ENCODE data around the gene SAV1. TPM values are rescaled to one million over a fixed set of nuclear protein-coding genes. Genes with fewer than 3 reads are reported as not detected.
"Not testable (repeated sequence)": the region's sequence is repeated elsewhere in the genome, so short reads cannot be mapped to it uniquely, and the experiment has no call there.

Gene SAV1
- polyA plus RNA-seq, 10 donors: 22.2 to 34.3 (median 25.2) TPM

DNA sequence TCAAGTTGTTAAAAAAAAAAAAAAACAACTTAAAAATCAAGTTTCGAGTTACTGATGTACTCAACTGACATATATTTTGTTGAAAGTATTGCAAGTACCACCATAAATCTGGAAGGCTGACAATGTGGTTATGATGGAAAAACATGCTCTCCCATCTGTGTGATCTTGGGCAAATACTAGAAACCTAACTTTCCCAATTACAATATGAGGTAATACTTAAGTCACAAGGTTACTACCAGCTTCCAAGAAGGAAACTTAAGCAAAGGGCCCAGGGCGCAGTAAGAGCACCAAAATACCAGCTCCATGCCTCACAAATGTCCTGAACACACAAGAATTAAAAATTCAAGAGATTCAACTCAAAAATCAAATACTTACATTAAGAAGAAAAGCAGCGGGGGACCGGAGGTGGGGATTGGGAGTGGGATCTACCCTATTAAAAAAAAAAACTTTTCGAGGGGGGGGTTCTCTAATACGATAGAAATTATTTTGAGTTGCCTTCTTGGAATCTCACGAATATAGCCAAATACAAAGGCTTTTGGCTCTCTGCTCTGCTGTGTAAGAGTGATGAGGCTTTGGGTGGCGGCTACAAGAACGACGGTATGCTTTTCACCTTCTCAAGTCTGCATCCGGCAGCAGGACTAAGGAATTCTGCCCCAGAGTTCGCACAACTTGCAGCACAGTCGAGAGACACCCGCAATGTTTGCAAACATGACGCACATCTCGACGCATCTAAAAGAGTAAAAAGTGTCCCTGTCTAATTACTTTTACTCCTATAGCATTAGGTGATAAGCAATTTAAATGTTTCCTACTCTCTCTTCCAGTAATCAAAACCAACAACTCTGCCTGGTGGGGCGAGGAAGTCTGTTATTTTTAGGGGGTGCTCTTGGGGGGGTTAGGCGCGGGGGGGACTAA lies 1.1 kb downstream of the SAV1 start:
- peak; percentile 52 to 79 (median 53) for DNase-seq

DNA sequence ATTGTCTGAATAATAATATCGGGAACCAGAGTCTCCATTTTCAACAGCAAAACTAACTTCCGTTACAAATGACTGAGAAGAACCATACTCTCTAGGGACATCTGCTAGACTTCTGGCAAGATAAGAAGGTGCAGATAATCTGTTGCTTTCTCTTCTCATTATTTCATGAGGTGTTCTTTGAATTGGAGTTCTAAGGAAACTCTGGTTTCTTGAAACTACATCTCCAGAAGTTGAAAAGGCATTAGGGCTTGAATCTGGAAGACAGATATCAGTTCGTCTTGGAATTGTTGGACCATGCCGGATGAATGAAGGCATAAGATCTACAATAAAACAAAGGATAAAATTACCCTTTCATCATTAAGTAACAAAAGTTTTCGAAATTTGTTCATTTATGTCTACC lies 2.8 kb downstream of the SAV1 start:
- not testable (repeated sequence) for DNase-seq

DNA sequence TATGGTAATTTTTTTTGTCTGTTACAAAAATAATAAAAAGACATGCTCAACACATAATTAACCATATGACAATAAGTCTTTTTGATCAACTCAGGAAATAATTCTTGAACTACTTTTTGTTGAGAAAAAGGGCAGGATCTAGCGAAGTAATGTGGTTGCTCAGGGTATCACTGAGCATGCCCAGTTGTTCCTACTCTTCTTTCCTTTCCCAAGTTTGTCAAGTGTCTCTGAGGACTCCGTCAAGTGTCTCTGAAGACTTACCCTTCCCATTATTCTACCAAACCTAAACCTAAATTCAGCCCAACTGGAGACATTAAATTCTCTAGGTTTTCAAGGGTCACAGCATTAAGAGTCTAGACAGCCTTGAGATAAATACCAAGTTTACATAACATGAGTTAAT lies 3.5 kb downstream of the SAV1 start:
- not testable (repeated sequence) for DNase-seq

DNA sequence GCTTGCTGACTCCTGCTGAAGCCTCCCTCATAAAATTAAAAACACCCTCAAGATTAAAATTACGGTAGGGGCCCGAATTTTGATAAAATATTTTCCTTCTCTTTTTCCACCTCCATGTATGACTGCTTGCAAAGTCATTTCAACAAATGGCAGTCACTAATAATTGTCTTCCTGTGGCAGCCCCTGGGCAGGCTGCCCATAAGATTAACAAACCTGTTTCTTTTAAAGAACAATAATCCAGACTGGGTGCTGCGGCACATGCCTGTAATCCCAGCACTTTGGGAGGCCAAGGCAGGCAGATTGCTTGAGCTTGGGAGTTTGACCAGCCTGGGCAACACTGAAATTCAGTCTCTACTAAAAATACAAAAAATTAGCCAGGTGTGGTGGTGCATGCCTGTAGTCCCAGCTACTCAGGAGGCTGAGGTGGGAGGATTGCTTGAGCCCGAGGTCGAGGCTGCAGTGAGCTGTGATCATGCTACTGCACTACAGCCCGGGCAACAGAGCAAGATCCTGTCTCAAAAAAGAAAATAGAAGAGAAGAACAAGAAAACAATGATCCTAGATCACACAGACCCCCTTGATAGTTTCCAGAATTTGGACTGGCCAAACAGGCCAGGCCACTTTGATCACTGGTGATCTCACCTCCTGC lies 8.7 kb downstream of the SAV1 start:
- no peak for DNase-seq

DNA sequence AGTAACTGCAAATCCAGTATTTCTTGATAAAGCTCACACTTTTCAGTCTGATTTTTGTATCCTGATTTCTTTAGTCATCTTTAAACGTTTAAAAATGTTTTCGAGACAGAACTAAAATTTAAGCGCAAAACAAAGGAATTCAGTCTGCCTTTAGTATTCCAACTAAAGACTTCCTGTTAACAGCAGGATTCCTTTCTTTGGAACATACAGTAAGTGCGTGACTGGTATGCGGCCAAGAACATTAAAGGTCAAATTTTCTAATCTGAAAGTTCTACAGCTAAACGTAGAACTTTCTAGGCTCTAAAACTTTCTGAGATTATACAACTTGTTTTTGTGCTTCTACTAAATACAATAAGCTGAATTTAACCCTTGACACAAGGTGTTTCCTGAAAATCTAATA lies 9.9 kb downstream of the SAV1 start:
- DNase-seq: peak; percentile 52 to 85 (median 71)

DNA sequence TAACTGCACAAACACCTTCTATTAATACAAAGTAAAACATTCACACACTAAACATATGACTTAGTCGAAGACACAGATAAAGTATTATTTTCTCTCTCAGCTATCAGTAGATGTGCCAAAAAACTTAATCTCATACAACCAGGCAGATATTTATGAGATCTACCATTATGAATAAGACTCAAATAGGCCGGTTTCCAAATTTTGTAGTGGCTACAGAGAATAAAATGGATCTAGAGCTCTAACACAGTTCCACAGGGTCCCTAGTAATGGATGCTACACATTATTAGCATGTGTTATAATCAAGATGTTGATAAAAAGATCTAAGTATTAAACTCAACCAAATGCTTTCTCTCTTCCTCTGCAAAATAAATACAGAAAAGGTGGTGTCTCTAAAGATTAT lies 10.4 kb downstream of the SAV1 start:
- peak in 1 of 3 donors; percentile 17 for DNase-seq

DNA sequence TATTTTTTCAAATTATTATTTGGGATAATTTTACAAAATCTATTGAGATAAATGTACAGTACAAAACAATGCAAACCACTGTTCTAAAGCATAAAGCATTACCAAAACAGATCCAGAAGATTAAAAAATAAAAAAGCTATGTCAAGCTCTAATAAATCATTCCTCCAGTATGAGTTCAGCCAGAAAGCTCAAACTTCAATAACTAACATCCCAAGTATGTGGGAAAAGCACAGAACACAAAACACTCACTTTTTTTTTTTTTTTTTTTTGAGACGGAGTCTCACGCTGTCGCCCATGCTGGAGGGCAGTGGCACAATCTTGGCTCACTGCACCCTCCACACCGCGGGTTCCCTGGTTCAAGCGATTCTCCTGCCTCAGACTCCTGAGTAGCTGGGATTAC lies 11.3 kb downstream of the SAV1 start:
- no peak for DNase-seq

DNA sequence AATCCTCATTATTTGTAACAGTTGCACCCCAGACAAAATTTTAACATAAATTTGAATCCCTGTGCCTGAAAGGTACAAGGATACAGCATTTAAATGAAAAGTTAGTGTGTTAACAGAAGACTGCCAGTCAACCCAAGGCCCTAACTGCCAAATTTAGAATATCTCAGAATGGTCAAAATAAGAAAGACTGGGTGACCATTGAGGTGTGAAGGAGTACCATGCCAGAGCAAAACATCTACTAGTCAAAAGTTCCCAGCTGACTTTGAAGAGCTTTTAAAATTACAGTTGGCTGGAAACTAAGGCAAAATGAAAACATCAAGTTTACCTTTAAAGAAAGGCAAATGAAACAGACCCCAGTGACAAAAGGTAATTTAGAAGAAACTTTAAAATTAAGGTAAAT lies 18.4 kb downstream of the SAV1 start:
- DNase-seq: no peak

DNA sequence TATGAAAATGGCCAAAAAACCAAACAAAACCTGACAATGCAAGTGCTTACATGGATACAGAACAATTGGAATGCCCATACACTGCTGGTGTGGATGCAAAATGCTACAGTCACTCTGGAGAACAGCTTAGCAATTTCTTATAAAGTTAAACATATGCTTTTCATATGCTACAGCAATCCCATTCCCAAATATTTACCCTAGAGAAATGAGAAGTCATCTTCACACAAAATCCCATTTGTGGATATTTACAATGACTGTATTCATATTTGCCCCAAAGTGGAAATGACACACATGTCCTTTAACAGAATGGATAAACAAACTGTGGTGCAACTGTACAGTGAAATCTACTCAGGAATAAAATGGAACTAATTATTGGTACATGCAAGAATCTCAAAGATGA lies 20.4 kb downstream of the SAV1 start:
- DNase-seq: peak in 1 of 3 donors; percentile 12

DNA sequence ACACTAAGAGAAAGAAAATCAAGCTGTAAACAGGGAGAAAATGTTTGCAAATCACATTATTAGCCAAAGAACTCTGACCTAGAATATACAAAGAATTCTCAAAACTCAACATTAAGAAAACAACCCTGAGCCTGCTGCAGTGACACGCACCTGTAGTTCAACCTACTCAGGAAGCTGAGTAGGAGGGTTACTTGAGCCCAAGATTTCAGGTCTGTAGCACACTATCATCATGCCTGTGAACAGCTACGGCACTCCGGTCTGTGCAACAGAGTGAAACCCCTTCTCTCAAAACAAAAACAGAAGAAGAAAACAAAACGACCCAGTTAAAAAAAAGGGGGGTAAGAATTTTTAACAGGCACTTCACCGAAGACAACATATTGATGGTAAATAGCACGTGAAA lies 20.8 kb downstream of the SAV1 start:
- DNase-seq: no peak

DNA sequence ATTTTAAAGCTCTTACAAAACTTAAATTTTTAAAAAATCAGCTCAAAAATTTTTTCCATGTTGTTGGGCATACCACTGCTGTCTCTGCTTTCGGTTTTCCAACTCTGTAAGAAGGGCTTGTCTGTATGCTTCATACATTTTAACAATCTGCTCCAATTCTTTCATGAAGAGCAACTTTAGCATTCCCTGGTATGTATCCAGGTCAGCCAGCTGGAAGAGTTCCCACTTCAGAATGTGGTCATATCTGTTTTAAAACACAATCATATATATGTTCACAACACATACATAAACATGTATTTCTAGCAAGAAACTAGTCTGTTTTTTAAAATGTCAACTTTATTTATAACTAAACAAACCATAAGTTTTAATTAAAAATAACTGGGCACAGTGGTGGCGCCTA lies 33.0 kb downstream of the SAV1 start:
- no peak for DNase-seq

DNA sequence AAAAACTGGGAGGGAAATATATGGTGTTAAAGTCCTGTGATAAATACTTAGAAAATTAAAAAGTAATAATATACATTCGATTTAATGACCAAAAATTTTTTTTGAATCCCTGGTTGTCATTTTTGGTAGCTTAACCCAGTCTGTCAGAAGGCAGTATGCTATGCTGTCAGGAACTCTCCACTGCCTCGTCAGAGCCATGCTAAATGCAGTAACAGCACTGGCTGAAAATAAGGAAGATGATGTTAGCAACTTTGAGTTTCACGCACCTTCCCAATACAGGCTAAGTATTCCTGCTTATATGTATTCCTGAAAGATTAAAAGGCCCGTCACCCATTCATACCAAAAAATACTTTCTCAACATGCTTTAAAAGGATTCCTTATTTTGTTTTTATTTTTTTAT lies 34.2 kb downstream of the SAV1 start:
- DNase-seq: no peak

DNA sequence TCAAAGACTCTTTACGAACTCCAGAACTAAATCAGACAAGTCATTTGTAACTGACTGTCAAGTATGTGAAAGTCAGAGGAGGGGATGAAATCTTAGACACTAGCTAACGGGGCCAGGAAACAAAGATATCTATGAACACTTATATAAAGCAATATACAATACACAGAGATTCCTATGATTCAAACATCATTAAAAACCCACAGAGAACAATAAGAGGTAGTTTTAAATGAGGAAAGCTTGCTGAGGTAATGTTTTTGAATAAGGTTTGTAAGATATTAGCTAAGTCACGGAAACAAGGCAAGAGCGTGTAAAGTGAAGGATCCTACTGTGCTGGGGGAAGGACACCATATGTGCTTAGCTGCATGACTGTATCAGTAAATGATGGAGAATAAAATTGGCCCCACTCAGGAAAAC lies 36.7 kb downstream of the SAV1 start:
- no peak for DNase-seq

DNA sequence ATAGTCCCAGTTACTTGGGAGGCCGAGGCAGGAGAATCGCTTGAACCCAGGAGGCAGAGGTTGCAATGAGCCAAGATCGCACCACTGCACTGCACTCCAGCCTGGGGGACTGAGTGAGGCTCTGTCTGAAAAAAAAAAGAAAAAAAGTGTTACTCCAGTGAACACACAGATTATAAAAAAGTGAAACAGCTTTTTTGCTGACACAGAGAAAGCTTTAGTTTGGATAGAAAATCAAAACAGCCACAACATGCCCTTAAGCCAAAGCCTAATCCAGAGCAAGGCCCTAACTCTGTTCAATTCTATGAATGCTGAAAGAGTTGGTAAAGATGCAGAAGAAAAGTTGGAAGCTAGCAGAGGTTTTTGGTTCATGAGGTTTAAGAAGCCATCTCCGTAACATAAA lies 43.2 kb downstream of the SAV1 start:
- not testable (repeated sequence) for DNase-seq

DNA sequence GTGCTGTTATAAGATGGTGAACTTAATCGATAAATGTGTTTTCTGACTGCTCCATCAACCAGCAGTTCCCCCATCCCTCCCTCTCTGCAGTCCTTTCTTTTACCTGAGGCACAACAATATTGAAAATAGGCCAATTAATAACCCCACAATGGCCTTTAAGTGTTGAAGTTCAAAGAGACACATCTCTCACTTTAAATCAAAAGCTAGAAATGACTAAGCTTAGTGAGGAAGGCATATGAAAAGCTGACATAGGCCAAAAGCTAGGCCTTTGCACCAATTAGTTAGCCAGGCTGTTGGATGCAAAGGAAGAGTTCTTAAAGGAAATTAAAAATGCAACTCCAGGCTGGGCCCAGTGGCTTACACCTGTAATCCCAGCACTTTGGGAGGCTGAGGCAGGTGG lies 43.7 kb downstream of the SAV1 start:
- no peak for DNase-seq

DNA sequence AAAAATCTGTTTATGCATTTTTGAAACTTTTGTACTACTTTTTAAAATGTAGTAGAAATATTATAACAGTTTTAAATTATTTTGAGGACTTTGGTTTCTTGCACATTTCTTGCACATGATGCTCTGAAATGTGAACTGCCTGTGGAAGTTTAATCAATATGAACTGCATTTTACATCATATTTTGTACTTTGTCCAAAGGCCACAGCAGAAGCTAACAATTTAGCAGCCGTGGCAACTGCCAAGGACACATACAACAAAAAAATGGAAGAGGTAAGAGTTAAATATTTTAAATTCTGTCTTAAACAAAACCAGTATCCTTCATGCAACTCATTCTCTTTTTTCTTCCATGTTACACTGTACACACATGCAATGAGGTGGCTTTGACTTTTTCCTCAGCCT lies 45.1 kb downstream of the SAV1 start:
- DNase-seq: no peak

DNA sequence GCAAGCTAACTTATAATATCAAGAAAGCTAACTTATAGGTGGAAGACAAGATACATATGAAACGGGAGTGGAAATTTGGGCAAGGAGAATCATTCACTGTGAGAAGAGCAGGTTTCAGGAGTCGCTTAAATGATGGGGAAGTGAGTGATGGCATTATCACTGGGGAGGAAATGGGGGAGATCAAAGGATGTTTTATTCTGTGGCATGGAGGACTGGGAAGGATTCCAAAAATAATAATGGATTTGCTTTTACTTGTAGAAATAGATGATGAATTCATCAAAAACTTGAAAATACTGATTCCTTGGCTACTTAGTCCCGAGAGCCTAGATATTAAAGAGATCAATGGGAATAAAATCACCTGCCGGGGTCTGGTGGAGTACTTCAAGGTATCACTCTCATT lies 47.8 kb downstream of the SAV1 start:
- DNase-seq: no peak

DNA sequence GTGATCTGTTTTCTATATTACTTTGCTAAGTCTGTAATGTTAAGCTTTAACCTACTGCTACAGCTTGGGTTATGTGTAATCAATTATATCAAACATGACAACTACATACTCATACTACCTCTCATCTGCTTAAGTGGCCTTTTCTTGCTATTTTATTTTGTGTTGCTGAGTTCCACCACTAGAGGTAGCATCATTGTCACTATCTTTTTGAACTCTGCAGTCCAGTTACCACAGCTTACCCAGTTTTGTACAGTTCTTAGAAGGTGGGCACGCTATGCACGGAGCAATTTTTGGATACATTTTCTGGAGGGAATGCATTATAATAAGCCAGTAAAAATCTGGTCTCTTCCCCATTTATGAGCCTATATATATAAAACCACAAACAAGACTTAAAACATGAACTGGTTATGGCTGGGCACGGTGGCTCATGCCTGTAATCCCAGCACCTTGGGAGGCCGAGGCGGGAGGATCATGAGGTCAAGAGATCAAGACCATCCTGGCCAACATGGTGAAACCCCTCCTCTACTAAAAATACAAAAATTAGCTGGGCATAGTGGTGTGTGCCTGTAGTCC lies 48.5 kb downstream of the SAV1 start:
- DNase-seq: peak in 1 of 3 donors; percentile 43

DNA sequence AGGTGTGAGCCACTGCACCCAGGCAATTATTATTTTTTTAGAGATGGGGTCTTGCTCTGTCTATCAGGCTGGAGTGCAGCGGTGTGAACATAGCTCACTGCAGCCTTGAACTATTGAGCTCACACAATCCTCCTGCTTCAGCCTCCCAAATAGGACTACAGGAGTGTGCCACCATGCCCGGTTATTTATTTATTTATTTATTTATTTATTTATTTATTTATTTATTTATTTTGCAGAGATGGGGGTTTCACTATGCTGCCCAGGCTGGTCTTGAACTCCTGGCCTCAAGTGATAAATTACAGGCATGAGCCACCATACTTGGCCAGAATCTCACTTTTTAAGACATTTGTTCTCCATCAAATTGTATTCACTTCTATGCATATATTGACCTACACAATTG lies 51.8 kb downstream of the SAV1 start:
- DNase-seq: no peak

DNA sequence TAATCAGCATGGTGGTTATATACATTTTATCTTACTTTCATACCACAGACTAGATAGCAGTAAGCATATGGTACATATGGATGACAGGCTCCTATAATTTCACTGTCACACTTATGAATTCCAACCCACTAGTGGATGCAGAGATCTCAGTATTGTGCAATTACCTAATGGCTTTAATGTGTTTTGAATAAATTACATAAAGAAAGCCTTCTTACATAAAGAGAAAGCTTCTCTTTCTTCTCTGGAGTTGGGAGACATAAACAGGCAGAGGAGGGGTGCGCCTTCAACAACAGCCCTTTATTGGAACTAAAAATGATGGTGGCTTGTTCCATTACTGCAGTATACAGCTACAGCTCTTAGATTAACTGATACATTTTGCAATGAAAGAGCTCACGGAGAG lies 52.6 kb downstream of the SAV1 start:
- no peak for DNase-seq

DNA sequence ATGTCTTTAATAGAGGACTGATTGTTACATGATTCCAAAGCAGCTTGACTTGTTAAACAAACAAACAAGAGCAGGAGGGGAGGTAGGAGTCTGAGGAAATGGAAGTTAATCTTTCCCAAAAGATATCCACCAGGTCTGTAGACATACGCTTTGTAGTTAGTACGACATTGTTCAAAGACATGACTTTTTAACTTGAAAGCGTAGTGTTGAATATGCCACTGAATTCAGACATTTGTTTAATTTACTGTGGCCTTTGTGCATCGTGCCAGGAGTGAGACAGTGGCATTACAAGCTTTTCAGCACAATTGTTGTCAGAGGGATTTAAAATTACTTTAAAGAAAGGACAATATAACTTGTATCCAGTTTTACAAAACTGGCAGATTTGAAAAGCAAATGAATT lies 53.0 kb downstream of the SAV1 start:
- DNase-seq: no peak

DNA sequence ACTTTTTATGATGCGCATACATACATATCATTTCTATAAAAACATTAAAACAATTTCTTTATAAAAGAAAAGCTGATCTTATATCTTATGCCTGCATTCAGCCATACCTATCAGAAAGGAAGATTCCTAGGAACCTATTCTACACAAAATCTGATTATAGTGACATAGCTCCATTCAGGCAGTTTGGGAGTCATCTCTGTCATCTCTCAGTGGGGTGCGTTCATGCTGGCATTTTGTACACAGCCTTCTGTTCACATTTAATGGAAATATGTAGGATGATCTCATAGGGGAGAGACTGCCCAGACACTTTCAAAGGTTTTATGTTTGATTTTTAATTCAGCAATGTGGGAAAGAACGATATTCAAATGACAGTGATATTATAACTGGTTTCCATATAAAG lies 55.3 kb downstream of the SAV1 start:
- no peak for DNase-seq

DNA sequence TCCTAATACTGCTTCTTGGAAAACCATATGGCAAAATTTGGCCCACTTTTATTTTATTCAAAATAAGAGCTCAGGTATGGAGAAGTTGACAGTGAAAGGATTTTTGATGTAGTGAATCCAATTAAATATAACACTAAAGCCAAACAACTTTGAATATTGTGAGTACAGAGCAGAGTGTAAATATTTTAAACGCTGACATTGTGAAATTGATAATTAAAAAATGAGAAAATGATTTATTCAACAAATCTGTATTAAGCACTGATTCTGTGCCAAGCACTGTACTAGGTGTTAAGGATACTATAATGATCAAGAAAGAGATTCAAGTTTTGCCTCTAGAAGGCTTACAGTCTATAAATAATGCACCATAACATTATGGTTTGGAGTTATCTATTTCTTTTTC lies 57.6 kb downstream of the SAV1 start:
- DNase-seq: no peak
